SH-SY5Y (cell line): ENCODE data around the gene GSG1L.

Experiments used
- GATA2 ChIP-seq: IDR thresholded peaks from 2 replicates; pipeline ENCODE4 v1.6.1; 2011; ENCODE audit warnings: mild to moderate bottlenecking, low read depth, low read length
- GATA3 ChIP-seq: IDR thresholded peaks from 2 replicates; pipeline ENCODE4 v1.6.1; 2011; ENCODE audit warnings: low read depth, mild to moderate bottlenecking, low read length, moderate library complexity

DNA sequence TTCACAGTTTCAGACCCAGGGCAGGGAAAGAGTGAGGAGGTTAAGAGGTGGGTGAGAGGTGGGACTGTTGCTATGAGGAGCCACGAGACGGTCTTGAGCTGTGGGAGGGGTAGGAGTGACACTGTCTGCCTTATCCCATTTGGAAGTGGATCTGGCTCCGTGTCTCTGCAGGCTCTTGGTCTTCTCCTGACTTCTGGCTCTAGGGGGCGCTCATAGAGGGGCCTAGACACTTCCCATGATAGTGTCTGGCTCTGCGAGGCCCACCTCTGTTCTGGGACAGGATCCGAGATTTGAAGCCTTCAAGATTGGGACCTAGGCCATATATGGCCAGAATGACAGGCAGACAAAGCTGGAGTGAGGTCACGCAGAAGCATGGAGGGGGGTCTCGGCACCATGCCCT is 204.5 kb downstream of the GSG1L start:
- TF ChIP-seq GATA2: no peak
- no peak for TF ChIP-seq GATA3
